GM21390 (cell line): ENCODE data around the gene PGF.

ENCODE experiments used
- ATAC-seq: cut with Tn5 transposase; IDR thresholded peaks from one replicate; pipeline ENCODE4 v1.9.1; 2021; ENCODE audit not compliant: unreplicated experiment

The PGF gene

DNA sequence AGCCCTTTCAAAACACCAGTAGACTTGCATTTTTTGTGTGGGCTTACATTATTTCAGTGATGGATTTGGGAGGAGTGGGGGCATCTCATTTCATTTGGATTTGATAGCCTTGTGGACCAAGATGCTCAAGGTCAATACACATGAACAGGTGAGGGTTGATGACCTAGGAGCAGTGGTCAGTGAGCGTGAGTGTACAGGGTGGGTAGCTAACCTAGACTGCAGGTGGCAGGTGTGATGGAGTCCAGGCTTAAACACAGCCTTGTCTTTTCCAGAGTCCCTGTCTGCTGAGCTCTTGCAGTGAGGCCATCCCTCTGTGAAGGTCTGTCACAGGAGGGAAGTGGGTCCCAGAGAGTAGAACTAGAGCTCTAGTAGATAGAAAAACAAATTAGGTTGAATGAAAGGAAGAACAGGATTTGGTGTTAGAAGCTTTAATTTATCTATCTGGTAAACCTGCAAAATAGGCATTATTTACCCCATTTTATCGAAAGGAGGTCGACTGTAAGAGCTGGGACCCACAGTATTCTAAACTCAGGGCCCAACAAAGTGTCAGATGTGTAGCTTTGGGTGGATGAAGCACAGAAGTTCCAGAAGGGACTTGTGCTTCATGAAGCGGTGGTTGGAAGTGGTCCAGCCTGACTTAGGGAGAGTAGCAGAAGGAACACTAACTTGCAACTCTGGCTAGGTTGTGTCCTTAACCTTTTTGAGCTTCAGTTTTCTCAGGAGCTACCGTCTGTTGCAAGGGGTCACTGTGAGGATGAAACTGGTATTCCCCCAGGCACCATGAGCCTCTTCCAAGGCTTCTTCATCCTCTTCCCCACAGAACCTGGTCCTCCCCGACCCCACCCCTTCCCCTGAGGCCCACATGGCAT, 50.5 kb downstream of the PGF start:
- no peak for ATAC-seq

DNA sequence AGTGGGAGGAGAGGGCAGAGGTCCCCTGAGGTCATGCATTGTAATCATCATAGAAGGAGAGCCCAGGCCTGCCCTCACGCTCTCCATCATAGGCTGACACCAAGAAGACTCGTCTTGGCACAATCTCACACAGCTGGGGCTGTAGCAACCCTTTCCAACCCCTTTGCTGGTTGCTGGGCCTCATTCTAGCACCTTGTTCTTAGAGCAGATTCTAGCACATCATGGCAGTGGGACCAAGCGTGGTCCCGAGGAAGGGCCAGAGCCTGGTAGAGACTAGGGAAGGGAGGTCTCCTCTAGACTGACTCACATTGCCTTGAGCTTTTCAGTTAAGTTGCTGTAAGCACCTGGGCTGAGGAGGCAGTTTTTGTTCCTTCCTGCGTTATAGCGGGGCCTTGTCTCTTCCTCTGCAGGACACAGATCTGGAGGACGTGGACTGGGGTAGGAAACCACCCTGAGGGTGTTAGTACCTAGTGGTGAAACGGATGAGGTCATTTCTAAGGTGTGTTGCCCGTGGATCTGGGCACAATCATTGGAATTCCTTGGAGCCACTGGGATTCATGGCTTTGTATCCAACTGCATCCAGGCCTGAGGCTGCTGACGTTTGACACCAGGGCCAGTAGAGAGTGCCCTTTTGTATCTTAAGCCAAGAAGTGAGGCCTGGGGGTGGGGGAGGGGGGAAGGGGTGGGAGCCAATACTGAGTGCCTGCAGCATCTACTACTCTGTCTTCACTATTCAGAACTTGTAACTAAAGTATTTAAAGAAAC, 52.3 kb downstream of the PGF start:
- ATAC-seq = no peak

DNA sequence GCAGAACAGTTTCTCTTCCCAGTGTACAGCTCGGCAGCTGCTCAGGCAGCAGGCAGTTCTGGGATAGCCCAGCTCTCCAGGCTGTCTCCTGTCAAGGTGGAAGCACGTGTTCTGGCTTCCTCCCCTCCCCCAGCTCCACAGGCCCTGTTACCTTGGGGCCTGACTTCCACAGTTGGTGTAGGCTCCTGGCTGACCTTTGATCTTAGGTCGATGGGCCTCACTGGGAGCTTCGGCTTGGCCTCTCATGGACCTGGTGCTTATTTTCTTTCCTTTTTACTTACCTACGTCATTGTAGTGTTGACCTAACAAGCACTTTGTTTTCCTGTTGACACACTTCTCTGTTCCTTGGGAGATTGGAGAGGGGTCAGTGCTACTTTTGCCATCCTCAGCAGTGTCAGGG, 56.7 kb downstream of the PGF start:
- no peak for ATAC-seq

DNA sequence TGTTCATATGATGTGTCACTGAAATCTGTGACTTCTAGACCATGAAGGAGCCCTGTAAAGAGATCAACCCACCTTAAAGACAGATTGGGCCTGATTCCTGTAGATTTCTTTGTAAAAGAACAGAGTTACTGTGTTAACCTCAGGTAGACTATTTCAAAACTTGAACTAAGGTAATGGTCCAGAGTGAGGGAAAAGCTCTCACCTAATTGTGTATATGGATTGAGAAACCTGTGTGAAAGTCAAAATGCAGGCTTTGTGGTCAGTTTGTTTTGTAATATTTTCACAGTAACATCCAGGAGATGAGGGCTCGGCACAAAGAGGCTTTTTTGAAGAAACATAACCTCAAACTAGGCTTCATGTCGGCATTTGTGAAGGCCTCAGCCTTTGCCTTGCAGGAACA, 57.3 kb downstream of the PGF start:
- ATAC-seq = no peak

DNA sequence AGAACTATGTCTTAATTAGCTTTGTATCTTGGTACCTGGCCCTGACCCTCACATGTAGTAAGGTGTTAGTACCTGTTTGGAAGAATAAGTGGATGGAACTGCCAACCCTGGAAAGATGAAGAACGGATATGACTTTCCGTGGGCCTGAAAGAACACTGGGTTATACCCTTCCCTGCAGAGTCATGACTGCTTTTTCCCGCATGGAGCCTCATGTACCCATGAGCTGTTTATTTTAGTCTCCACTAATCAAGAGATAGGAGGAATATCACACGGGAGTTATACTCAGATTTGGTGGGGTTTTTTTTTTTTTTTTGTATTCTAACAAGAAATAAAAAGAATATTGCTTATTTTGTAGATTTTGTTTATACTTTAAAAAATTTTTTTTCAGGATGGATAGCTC, 57.8 kb downstream of the PGF start:
- ATAC-seq = no peak

DNA sequence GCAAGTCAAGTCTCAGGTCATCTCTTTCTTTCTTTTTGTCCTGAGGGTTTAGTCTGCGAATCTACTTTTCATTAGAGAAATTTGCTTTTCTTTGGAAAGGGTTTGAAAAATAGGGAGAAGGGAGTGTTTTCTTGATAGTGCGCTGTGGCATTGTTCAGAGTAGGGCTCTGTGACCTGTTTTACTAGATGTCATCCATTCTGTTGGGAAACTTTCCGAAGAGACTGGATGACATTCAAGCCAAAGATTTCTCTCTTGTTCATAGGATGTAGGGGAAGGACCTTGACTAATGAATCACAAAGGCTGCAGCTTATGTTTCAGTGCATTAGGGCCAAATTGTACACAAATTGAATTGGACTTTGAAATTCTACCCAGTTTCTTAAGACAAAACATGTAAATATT, 59.0 kb downstream of the PGF start:
- no peak for ATAC-seq

DNA sequence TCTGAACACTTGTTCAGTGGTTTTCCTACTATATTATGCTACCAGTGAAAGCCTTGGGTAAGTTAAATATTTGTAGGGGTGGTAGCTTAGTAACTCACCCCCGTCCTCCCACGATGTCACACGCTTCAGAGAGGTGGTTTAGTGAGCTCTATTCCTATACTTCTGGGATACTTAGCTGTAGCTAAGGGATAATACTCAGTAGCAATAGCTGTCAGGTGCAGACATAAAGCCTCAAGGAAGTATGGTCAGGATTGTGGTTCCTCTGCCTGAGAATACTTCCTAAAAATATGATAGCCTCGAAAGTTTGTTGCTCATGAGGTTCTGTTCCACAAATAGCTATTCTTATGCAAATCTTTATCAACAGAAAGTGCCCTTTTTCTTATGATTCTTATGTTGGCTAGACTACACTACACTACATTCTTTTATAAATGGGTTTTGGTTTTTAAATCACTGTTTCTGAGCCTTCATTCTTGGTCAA, 61.7 kb downstream of the PGF start:
- ATAC-seq = peak; percentile 61

DNA sequence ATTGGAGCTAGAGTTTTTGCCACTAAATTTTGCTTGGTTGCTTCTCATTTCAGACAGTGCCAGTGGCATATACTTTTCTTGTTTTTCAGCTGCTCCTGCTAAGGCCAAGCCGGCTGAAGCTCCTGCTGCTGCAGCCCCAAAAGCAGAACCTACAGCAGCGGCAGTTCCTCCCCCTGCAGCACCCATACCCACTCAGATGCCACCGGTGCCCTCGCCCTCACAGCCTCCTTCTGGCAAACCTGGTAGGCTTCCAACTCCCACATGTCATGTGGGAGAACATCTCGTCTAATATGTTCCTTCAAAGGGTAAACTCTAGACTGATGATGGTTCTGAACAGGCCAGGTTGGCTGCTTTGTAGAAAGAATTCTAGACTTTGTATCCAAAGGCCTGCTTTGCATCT, 62.7 kb downstream of the PGF start:
- ATAC-seq = peak; percentile 14

DNA sequence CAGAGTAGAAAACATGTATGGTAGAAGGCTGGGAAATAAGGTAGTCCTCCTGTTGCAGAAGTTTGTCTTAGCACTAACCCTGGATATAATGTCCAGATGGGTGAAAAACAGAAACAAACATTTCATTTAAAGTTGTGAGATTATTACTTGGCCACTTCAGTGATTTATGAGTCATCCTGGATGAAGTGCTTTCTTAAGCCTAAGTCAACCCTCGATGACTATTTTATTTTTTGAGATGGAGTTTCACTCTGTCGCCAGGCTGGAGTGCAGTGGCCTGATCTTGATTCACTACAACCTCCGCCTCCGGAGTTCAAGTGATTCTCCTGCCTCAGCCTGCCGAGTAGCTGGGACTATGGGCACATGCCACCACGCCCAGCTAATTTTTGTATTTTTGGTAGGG, 63.5 kb downstream of the PGF start:
- ATAC-seq = no peak
